WTC11 (cell line): ENCODE measurements around the gene KITLG. TPM values are rescaled to one million over a fixed set of nuclear protein-coding genes. Genes with fewer than 3 reads are reported as not detected.

Experiments
- ATAC-seq: fragments of 200-7000 bp; cut with Tn5 transposase; 2 replicates; pipeline ENCODE4 v1.10.0; 2021; ENCODE audit warnings: mild to moderate bottlenecking, moderate library complexity
- CTCF ChIA-PET: fragments of 300-600 bp; sonication (Branson Sonifier 250); formaldehyde crosslinking; loops from one replicate; lab custom pipeline; 2021; ENCODE audit warnings: antibody characterized with exemption; lab: Charles Lee
- POLR2A ChIA-PET: fragments of 350-600 bp; sonication (Branson Sonifier 250); formaldehyde crosslinking; loops from one replicate; lab custom pipeline; 2021; ENCODE audit warnings: antibody characterized with exemption; lab: Charles Lee
- DNase-seq: peaks from one replicate; pipeline ENCODE4 v3.0.0; 2021; ENCODE audit warnings: low spot score
- H3K27ac Mint-ChIP-seq: 2 replicates; pipeline ENCODE4 v1.8.0; 2021; ENCODE audit warnings: mixed read lengths
- H3K27me3 Mint-ChIP-seq: 2 replicates; pipeline ENCODE4 v1.8.0; 2021; ENCODE audit warnings: low read depth, mild to moderate bottlenecking, moderate library complexity, mixed read lengths
- H3K36me3 Mint-ChIP-seq: 2 replicates; pipeline ENCODE4 v1.8.0; 2021; ENCODE audit warnings: mixed read lengths
- H3K4me1 Mint-ChIP-seq: 2 replicates; pipeline ENCODE4 v1.8.0; 2022; ENCODE audit warnings: mixed read lengths
- H3K4me3 Mint-ChIP-seq: 2 replicates; pipeline ENCODE4 v1.8.0; 2021; ENCODE audit warnings: mild to moderate bottlenecking, moderate library complexity, mixed read lengths
- H3K9me3 Mint-ChIP-seq: 2 replicates; pipeline ENCODE4 v1.8.0; 2021; ENCODE audit warnings: mixed read lengths
- ARID4B ChIP-seq: sonication (generic); formaldehyde crosslinking; IDR thresholded peaks from 2 replicates; pipeline ENCODE4 v1.8.0; 2023; ENCODE audit warnings: missing genetic modification reagents, mild to moderate bottlenecking, borderline replicate concordance
- CDX4 ChIP-seq: fragments of 250-450 bp; sonication (Bioruptor Pico); IDR thresholded peaks from 2 replicates; pipeline ENCODE4 v1.9.0; 2021; ENCODE audit warnings: moderate library complexity, mild to moderate bottlenecking, inconsistent platforms, borderline replicate concordance
- CREB1 ChIP-seq: sonication (generic); formaldehyde crosslinking; IDR thresholded peaks from 2 replicates; pipeline ENCODE4 v1.8.0; 2023; ENCODE audit warnings: mild to moderate bottlenecking, missing genetic modification reagents
- E2F1 ChIP-seq: sonication (generic); formaldehyde crosslinking; IDR thresholded peaks from 2 replicates; pipeline ENCODE4 v1.8.0; 2022; ENCODE audit warnings: mild to moderate bottlenecking, missing genetic modification reagents
- E2F5 ChIP-seq: sonication (generic); formaldehyde crosslinking; IDR thresholded peaks from 2 replicates; pipeline ENCODE4 v1.8.1; 2022; ENCODE audit warnings: mild to moderate bottlenecking, moderate library complexity, missing genetic modification reagents
- EMX1 ChIP-seq: fragments of 250-450 bp; sonication (Bioruptor Pico); IDR thresholded peaks from 2 replicates; pipeline ENCODE4 v1.8.0; 2021; ENCODE audit warnings: mild to moderate bottlenecking
- HMGA2 ChIP-seq: fragments of 250-450 bp; sonication (Bioruptor Pico); IDR thresholded peaks from 2 replicates; pipeline ENCODE4 v1.4.0; 2021; ENCODE audit warnings: mild to moderate bottlenecking, moderate library complexity
- NFYB ChIP-seq: sonication (generic); formaldehyde crosslinking; conservative IDR thresholded peaks from 2 replicates; pipeline ENCODE4 v1.8.0; 2022; ENCODE audit warnings: low read depth, missing genetic modification reagents
- OVOL2 ChIP-seq: fragments of 250-450 bp; sonication (Bioruptor Pico); IDR thresholded peaks from 2 replicates; pipeline ENCODE4 v1.9.0; 2021; ENCODE audit warnings: mild to moderate bottlenecking, borderline replicate concordance
- PRDM15 ChIP-seq: sonication (generic); formaldehyde crosslinking; IDR thresholded peaks from 2 replicates; pipeline ENCODE4 v1.8.0; 2022; ENCODE audit warnings: missing genetic modification reagents
- PREB ChIP-seq: sonication (generic); formaldehyde crosslinking; IDR thresholded peaks from 2 replicates; pipeline ENCODE4 v1.8.1; 2022; ENCODE audit warnings: mild to moderate bottlenecking, missing genetic modification reagents, moderate library complexity, borderline replicate concordance
- SMAD3 ChIP-seq: sonication (generic); formaldehyde crosslinking; IDR thresholded peaks from 2 replicates; pipeline ENCODE4 v1.8.0; 2022; ENCODE audit warnings: missing genetic modification reagents, mild to moderate bottlenecking, borderline replicate concordance
- TCF7 ChIP-seq: sonication (generic); formaldehyde crosslinking; IDR thresholded peaks from 2 replicates; pipeline ENCODE4 v1.8.0; 2022; ENCODE audit warnings: mild to moderate bottlenecking, low read depth, missing genetic modification reagents, moderate library complexity
- total RNA-seq: library from RNA; stranded (reverse); gene quantifications from 3 replicates; pipeline ENCODE4 v1.2.3, GENCODE V29; 2021
- TF ChIP-seq, protein P1 (sequence below): sonication (generic); formaldehyde crosslinking; IDR thresholded peaks from 2 replicates; pipeline ENCODE4 v1.8.1; 2023; ENCODE audit warnings: mild to moderate bottlenecking, missing genetic modification reagents
- TF ChIP-seq, protein P2 (sequence below): fragments of 250-450 bp; sonication (Bioruptor Pico); IDR thresholded peaks from 2 replicates; pipeline ENCODE4 v1.9.0; 2021; ENCODE audit warnings: mild to moderate bottlenecking
- TF ChIP-seq, protein P3 (sequence below): sonication (generic); formaldehyde crosslinking; IDR thresholded peaks from 2 replicates; pipeline ENCODE4 v1.8.1; 2022; ENCODE audit warnings: low read depth, missing genetic modification reagents, borderline replicate concordance
- TF ChIP-seq, protein P4 (sequence below): sonication (generic); formaldehyde crosslinking; conservative IDR thresholded peaks from 2 replicates; pipeline ENCODE4 v1.8.1; 2022; ENCODE audit warnings: mild to moderate bottlenecking, missing genetic modification reagents

KITLG gene
- total RNA-seq, 1 experiment from 2014 or later: 12.5 TPM

DNA sequence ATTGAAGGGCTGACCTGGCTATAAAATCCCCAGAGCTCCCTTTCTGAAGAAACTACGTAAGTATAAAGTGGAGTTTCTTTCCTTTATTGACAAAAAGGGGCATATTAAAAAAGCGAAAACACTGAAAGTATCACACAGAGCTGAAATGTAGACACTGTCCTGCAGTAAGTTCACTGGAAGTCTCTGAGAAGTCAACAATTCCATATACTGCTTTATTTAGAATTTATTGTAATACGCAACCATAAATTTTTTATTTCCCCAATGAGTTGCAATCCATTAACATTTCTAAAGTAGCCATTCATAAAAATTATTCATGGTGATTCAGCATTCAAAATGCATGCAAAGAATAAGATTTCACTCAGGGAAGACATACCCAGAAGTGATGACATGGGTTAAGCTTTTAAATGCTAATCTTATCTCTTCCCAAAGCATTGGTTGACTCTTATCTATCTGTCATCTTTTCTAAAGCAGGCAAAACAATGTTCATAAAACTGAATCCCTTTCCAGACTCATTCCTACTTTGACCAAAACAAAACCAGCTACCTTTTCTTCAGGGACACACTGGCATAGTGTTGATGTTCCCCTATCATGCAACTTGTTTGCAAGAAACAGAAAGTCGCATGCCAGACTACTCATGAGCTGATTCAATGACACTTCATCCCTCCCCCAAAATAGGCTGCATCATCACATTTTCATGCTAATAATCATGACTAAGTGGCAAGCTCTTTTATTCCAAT, 17.3 kb downstream of the KITLG start:
- H3K36me3 Mint-ChIP-seq: no peaks in the 10 kb centered on the region
- ChIA-PET POLR2A (interaction anchor here (1.6 kb wide), 1 partner anchor 17 kb away, joined by 5 read pairs; the partner anchor contains the start of gene KITLG), CTCF (interaction anchor here (1.4 kb wide), 1 partner anchor 17 kb away, joined by 4 read pairs; the partner anchor contains the start of gene KITLG)
- no peak overlapping the region for H3K27ac Mint-ChIP-seq
- H3K27me3 Mint-ChIP-seq: no peaks in the 10 kb centered on the region
- ATAC-seq (no peak), DNase-seq (no peak)
- H3K4me3 Mint-ChIP-seq: no peak overlapping the region
- no peaks in the 10 kb centered on the region for H3K9me3 Mint-ChIP-seq
- peaks cover 63% of the 10 kb centered on the region for H3K4me1 Mint-ChIP-seq
- TF ChIP-seq HMGA2 (CRISPR knock-in tag) (no peak), EMX1 (CRISPR knock-in tag) (no peak), ARID4B (CRISPR knock-in tag) (no peak), TCF7 (no peak), NFYB (CRISPR knock-in tag) (no peak), CREB1 (no peak), E2F5 (CRISPR knock-in tag) (no peak), PREB (no peak), OVOL2 (CRISPR knock-in tag) (no peak), PRDM15 (CRISPR knock-in tag) (no peak), E2F1 (no peak), CDX4 (CRISPR knock-in tag) (no peak), SMAD3 (CRISPR knock-in tag) (no peak)
- TF ChIP-seq, protein P1, sequence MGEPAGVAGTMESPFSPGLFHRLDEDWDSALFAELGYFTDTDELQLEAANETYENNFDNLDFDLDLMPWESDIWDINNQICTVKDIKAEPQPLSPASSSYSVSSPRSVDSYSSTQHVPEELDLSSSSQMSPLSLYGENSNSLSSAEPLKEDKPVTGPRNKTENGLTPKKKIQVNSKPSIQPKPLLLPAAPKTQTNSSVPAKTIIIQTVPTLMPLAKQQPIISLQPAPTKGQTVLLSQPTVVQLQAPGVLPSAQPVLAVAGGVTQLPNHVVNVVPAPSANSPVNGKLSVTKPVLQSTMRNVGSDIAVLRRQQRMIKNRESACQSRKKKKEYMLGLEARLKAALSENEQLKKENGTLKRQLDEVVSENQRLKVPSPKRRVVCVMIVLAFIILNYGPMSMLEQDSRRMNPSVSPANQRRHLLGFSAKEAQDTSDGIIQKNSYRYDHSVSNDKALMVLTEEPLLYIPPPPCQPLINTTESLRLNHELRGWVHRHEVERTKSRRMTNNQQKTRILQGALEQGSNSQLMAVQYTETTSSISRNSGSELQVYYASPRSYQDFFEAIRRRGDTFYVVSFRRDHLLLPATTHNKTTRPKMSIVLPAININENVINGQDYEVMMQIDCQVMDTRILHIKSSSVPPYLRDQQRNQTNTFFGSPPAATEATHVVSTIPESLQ (CRISPR knock-in tag): no peak
- TF ChIP-seq, protein P2, sequence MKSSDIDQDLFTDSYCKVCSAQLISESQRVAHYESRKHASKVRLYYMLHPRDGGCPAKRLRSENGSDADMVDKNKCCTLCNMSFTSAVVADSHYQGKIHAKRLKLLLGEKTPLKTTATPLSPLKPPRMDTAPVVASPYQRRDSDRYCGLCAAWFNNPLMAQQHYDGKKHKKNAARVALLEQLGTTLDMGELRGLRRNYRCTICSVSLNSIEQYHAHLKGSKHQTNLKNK (CRISPR knock-in tag): no peak
- TF ChIP-seq, protein P3, sequence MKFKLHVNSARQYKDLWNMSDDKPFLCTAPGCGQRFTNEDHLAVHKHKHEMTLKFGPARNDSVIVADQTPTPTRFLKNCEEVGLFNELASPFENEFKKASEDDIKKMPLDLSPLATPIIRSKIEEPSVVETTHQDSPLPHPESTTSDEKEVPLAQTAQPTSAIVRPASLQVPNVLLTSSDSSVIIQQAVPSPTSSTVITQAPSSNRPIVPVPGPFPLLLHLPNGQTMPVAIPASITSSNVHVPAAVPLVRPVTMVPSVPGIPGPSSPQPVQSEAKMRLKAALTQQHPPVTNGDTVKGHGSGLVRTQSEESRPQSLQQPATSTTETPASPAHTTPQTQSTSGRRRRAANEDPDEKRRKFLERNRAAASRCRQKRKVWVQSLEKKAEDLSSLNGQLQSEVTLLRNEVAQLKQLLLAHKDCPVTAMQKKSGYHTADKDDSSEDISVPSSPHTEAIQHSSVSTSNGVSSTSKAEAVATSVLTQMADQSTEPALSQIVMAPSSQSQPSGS: no peak
- TF ChIP-seq, protein P4, sequence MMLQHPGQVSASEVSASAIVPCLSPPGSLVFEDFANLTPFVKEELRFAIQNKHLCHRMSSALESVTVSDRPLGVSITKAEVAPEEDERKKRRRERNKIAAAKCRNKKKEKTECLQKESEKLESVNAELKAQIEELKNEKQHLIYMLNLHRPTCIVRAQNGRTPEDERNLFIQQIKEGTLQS: no peak
